Esophagus mucosa (tissue), 1 donor: ENCODE measurements around the gene PARD6G. TPM values are rescaled to one million over a fixed set of nuclear protein-coding genes. Genes with fewer than 3 reads are reported as not detected.

ENCODE experiments used
- ATAC-seq: fragments of 200-7000 bp; cut with Tn5 transposase; one replicate; pipeline ENCODE4 v1.9.1; 2020
- total RNA-seq: library from RNA; stranded (reverse); gene quantifications from one replicate; pipeline ENCODE4 v1.2.4, GENCODE V29; 2023
- donor health status: DM: yes; HTN: yes; CAD: no.

The PARD6G gene
- total RNA-seq, 1 donor from 2014 or later, result 33.8 TPM

DNA sequence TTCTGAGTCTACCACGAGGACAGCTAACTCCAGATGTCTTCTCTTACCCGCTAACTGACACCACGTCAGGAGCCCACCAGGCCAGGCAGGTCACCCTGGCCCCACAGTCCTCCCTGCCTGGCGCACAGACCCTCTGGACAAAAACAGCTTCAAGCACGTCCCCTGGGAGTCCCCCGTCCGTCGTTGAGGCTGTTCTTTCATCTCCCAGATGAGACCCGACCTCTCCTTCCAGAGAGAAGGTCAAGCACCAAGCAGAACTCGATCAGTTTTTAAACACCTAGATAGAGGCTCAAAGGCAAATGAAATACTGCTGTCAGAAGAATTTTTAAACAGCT lies 57.8 kb downstream of the PARD6G start:
- no peak for ATAC-seq

DNA sequence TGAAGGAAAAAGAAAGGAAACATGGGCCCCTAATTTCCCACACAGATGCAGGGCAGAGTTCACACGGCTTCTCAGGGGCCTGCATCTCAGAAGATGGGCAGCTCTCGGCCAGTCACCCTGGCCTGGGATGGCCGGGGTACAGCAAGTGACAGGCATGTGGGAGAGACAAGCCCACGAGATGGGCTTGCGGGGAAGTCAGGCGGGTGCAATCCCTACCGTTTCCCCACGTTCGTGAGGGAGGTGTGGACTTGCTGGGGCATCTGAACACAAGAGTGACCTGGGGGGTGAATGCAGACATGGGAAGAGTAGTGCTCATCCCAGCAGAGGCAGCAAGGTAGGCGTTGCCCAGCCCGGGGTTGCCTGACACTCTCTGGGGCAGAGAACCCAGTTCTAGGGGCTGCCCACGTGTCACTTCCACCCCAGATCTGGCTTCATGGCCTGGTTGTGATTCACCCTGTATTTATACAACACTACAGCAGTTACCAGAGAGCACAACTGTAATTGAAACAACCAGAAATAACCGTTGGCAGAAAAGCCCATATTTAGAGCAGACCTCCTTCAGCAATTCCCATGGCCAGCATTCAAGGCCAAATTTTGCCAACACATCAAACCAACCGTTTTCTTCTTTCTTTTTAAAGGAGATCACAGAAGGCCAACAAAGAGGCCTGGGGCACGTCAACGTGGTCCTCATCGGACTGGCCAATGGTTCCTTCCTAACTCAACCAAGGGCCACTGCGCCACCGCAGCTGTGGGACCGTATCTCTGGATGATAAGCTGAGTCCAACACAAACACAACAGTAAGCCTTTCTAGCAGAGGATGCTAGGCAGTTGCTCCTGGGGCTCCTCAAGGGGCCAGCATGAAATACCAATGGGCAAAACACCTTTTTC lies 58.4 kb downstream of the PARD6G start:
- no peak for ATAC-seq

DNA sequence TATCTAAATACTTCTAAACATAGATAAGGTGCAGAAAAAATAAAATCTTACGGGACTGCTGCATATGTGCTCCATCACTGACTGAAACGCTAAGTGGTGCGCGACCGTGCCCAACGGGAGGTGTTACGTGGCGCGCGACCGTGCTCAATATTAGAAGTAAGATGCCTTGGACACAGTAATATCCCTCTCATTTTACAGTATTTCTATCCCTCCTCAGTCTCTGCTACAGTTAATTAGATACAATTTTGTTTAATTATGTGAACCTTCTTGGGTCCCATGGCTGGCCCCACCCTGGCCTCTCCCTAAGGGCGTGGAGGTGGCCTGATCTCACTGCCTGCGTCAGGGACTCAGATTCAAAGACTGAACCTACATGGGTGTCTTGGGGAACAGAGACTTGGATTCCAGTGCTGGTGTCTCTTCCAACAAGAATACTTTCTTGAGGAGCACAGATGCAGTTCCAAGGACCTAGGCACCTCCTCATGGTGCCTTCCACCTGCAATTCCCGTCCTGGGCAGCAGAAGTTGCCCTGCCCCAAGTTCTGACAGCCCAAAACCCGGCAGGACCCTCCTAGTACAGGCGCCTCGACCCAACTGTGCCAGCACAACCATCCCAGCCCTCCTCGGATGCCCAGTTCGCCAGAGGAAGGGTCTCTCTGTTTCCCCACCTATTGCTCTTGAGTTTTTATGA lies 59.2 kb downstream of the PARD6G start:
- ATAC-seq, result peak; percentile 72

DNA sequence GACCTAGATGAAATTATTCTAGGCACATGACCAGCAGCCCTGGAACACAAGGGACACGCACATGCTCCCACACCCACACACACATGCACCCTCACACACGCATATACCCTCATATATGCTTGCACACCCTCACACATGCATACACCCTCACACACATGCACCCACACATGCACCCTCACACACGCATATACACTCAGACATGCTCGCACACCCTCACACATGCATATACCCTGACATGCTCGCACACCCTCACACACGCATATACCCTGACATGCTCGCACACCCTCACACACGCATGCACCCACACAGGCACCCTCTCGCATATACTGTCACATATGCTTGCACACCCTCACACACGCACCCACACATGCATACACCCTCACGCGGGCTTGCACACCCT lies 61.8 kb downstream of the PARD6G start:
- no peak for ATAC-seq

DNA sequence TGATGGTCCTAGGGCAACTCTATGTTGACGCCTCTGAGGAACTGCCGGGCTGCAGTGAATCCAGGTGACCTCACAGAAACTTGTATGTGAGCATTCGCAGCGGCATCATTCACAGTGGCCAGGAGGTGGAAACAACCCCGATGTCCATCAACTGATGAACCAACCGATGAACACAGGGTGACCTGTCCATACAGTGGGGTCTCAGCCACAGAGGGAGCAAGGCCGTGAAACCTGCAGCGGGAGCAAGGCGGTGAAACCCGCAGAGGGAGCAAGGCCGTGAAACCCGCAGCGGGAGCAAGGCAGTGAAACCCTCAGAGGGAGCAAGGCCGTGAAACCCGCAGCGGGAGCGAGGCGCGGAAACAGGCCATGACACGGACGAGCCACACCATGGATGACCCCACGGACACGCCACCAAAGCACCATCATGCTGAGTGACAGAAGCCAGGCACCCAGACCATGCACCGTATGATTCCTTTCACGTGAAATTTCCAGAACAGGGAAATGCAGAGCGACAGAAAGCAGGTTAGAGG lies 63.0 kb downstream of the PARD6G start:
- no peak for ATAC-seq

DNA sequence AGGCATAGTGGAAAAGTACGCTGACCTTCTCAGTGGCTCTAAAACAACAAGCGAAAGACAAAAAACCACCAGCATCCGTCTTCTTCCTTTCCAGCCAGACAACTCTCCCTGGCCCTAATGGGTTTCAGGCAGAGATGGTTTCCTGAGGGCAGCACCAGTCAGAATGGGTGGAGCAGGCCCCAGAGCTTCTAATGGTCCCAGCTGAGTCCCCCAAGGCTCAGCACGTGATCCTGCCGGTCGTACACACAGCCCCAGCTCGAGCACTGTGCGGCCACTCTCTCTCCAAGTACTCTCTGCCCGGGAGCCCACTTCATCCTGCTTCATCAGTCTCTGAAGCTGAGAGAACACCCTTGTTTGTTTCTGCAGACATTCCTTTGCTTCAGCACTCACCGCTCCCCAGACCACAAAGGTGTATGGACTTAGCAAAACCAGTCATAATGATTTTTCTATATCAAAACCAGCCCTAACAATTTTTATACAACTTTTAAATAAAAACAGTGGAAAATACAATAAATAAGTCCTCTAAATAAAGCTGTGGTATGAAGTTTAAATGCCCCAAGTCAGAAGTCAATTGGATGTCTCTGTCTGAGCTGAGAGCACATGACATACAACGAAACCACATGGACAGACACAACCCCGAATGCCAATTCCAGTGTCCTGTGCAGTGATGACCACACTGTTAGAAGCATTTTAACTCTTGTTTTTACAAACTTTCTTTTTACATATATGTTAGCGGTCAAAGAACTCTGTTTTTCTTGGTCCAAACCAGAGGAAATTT lies 63.9 kb downstream of the PARD6G start:
- ATAC-seq, result no peak

DNA sequence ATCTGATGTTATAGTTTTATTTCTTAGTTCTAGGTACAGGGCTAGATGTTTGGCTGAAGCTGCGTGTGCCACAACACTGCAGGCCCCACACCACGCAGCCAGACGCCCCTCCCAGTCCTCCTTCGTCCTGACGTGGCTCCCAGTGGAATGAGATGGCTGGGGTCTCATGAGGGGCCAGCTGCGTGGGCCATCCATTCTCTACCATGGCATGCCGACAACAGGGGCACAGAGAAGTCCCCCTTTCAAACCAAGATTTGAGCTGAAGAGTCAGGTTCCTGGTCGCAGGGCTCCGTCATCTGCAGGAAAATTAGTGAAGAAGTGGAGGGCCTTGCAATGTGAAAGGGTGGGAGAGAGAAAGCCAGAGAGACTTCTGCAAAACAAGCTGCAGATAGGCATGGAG lies 64.5 kb downstream of the PARD6G start:
- no peak for ATAC-seq

DNA sequence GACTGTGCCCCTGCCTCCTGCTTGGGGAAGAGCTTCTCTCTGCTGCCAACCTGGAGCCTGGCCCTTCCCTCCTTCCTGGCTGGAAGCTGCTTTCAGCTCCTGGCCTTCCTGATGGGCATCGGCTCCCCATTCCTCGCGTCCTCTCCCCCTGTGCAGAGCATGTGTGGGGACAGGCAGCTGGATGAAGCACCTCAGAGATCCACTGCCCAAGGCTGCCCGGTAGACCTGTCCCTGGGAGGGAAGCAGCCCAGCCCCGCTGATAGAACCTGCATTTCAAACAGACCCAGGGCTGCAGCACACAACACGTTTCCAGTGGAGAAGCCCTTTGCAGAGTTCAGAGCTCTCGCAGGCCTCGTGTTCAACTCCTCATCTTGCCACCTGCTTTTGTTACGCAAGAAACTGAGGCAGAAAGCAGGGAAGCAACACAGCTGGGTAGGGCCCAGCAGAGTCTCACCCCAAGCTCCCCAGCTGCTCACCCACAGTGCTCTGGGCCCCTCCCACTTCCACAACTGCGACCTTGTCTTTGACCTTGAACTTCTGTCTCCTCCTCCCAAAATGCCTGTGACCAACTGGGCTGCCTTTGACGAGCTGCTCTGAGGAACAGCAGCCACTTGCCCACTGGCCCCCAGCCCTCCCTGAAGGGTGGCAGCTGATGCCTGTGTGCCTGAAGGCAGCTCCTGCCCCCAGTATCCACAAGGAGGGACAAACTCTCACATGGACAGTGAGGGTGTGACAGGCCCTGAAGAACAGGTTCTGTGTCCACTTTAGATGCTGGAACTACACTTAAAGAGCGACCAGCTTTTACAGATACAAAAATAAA lies 65.5 kb downstream of the PARD6G start:
- no peak for ATAC-seq

DNA sequence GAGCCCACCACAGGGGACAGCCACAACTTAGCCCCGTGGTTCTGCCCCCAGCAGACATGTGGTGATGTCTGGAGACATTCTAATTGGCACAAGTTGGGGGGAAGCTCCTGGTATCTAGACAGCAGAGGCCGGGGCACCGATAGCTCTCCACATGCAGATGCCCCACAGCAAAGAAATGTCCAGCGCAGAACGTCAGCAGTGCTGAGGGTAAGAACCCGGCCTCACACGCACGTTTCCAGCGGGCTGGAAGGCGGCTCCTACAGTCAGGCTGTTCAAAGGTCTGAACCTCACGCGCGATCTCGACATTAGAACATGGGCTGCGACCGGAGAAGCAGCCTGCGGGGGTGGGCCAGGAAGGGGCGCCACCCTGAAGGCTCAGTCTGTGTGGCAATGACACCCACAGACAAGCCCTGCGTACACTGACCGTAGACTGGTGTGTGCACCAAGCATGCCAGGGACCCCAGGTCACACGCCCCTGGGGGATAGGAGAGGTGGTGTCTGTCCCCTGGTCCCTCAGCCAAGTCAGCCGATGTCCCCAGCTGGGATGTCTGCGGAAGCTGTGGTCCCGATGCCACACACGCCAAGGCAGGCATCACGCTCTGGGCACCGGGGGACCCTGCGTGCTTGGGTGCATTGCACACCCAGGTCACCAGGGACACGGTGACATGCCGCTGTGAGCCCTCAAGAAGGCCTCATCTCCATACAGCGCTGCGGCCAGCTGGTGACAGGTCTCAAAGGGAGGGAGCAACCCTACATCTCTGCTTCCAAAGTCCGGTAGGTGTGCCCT lies 66.3 kb downstream of the PARD6G start:
- no peak for ATAC-seq

DNA sequence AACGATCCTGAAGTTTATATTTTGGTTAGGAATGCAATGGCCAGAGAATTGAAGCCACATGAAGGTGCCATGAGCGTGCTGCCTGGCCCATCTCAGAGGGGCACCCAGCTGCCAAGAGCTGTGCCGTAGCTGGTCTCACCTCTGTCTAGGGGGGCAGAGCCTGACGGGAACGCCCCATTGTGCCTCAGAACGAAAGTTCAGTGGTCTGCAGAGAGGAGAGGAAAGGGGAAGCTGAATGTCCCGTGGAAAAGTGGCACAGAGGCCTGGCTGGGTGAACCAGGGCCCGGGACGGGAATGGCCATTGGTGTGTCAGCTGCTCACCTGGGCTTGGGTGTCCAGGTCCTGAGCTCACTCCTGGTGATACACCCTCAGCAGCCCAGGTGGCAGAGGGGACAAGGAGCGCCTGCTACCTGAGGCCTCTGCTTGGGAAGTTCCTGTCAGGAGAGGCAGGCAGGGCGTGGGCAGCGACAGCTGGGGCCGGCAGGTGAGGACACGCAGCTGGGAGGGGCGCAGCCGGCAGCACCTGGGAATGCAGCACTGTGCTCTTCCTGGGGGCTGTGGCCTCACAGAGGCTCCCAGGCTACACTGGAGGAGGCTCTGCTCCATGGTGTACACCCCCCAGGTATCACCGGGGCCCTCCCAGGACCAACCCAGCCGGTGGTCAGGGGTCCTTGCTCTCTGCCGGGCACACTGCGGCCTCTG lies 67.3 kb downstream of the PARD6G start:
- ATAC-seq, result peak; percentile 88

DNA sequence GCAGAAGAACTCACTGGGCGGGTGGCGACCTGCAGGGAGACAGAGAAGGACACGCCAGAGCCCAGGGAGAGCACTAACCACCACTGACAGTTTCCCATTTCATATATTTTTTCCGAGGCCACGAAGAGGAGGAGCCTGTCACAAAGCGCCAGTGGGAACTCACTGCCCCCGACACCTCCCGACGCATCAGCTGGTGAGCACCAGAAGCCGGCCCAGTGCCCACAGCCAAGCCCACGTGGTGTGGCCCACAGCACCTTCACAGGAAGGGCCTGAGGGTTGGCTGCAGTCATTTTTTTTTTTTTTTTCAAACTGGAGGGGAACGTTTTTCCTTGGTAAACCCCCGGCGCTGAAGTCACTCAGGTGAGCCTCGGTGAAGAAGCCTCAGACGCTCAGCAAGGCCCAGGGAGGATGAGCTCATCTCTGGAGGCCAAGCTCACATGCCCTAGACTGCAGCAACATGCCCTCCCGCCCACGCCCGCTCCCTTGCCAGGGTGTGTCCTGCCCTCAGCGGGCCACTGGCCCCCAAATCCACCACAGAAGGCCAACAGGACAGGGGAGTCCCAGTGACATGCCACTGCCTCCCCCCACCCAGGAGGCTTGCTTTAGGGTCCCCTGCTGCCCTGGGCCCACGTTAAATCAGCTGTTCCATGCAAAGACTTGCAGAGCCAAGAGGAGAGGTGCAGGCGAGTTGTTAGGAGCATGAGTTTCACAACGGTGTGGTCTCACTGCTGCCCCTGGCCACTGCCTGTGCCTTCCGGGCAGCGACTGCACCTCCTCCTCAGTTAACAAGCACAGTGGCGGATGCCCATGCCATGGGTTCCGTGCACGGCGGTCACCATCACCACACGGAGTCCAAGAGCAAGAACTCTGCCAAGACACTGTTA lies 68.1 kb downstream of the PARD6G start:
- ATAC-seq, result peak; percentile 86

DNA sequence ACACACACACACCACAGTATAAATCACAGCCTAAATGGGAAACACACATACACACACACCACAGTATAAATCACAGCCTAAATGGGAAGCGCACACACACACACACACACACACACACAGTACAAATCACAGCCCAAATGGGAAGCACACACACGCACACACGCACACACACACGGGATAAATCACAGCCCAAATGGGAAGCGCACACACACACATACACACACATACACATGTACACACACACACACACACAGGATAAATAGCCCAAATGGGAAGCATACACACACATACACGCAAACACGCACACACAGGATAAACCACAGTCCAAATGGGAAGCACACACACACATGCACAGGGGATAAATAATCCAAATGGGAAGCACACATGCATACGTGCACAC lies 70.2 kb downstream of the PARD6G start:
- no peak for ATAC-seq

DNA sequence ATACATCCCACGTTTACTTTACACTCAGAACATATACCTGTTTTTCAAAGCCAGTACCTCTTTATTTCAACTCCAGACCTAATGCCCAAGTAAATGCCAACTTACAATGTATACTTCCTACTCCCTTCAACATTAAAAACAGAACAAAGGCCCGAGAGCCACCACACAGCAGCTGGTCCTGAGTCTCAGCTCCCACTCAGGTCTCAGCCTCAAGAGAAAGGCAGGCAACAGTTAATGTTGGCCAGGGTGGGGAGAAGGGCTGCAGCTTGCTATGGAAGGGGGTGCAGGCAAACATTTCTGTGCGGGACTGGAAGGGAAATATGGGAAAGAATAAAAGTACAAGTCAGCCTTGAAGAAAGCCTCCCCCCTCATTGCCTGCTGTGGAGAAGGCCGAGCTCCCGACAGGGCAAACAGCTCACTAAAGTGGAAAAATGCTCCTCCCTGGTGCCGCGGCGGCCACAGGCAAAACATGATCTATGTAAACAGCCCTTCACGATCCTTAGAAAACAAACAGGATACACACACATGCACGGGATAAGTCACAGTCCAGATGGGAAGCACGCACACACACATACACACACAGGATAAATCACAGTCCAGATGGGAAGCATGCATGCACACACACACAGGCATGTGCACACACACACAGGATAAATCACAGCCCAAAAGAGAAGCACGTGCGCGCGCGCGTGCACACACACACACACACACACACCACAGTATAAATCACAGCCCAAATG lies 70.8 kb downstream of the PARD6G start:
- no peak for ATAC-seq

DNA sequence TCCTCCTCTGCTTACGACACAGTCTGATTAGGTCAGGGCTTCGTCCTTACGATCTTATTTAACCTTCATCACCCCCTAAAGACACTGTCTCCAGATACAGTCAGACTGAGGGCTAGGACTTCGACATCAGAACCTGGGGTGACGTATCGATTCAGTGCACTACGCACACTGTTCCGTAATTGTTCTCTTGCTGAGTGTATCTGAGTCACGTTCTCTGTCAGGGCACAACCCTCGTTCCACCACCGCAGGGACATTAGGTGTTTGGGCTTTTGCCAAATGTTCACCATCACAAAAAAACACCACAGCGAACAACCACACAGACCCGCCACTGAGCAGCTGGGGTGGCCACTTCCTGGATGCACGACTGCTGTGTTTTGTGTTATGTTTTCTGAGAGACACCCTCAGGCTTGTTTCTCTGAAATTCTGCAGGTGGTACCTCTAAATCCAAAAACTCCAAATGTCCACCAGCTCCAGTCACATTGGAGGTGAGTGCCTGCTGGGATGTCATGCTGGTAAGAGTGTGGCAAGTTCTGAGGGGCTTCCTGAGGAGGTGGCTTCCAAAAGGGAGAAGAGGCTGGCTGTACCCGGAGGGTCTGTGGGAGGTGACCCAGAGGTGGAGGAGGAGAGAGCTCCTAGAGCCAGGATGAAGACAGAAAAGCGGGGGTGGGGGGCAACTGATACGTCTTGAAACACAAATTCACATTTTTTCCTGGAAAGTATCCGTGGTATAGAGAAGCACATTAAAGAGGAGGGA lies 71.7 kb downstream of the PARD6G start:
- peak; percentile 52 for ATAC-seq

DNA sequence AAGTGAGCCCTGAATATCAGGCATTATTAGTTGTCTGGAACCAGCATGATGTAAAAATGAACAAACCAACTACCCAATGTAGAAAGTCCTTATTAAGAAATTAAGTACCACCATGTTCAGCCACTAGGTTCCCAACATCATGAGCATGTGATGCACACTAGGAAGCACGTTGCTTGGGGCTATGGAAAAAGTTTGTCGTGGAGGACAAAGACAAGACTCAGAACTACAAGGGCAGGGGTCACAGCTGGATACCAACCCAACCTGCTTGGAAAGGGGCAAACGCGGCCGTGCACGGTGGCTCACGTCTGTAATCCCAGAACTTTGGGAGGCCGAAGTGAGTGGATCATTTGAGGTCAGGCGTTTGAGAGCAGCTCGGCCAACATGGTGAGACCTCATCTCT lies 74.3 kb downstream of the PARD6G start:
- no peak for ATAC-seq

DNA sequence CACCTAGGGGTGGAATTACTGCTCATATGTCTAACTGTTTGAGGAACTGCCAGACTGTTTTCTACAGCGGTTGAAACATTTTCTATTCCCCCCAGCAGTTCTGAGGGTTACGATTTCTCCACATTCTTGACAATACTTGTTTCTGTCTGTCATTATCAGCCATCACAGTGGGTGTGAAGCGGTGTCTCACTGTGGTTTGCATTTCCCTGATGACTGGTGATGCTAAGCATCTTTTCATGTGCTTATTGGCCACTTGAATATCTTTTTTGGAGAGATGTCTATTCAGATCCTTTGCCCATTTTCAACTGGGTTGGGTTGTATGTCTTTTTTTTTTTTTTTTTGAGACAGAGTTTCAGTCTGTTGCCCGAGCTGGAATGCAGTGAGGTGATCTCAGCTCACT lies 75.3 kb downstream of the PARD6G start:
- no peak for ATAC-seq

DNA sequence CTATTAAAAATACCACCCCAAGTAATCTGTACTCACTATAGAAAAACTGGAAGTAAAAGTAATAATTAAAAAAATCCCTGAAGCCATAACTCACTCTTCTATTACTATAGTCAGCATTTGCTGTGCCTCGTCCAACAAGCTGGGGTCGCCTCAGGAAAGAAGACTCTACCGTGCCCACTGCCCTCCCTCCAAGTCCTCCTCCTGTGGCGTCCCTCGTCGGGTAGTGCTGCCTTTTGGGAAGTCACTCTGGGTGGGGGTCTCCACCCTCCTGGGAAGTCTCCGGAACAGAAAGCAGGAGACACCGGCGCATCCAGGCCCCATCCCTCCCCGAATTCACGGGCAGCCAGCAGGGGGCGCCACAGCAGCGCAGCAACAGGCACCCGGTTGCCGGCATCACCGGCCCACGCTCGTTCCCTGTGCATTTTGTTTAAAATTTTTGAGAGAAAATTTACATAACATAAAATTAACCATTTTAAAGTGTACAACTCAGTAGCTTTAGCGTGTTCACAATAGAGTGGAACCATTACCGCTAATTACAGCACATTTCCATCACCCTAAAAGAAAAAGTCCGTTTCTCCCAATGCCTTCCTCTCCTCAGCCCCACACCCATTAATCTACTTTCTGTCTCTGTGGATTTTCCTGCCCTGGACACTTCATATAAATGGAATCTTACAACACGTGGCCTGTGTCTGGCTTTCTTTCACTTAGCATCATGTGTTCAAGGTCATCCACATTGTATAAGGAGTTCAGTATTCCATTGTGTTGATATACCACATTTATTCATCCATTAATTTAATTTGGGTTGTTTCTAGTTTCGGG lies 76.1 kb downstream of the PARD6G start:
- peak; percentile 54 for ATAC-seq
